ENCODE results near the gene RIPK4.

Gene RIPK4

GRCh38 chr21:41709965-41710822, 56.7 kb downstream of the RIPK4 start:
- no peak overlapping the region for H3K27ac ChIP-seq
- TF ChIP-seq, protein P1, sequence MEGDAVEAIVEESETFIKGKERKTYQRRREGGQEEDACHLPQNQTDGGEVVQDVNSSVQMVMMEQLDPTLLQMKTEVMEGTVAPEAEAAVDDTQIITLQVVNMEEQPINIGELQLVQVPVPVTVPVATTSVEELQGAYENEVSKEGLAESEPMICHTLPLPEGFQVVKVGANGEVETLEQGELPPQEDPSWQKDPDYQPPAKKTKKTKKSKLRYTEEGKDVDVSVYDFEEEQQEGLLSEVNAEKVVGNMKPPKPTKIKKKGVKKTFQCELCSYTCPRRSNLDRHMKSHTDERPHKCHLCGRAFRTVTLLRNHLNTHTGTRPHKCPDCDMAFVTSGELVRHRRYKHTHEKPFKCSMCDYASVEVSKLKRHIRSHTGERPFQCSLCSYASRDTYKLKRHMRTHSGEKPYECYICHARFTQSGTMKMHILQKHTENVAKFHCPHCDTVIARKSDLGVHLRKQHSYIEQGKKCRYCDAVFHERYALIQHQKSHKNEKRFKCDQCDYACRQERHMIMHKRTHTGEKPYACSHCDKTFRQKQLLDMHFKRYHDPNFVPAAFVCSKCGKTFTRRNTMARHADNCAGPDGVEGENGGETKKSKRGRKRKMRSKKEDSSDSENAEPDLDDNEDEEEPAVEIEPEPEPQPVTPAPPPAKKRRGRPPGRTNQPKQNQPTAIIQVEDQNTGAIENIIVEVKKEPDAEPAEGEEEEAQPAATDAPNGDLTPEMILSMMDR (conservative IDR thresholded peaks at IDR 0.05): no peak
- TF ChIP-seq ZFX (IDR thresholded peaks at IDR 0.05): no peak

DNA sequence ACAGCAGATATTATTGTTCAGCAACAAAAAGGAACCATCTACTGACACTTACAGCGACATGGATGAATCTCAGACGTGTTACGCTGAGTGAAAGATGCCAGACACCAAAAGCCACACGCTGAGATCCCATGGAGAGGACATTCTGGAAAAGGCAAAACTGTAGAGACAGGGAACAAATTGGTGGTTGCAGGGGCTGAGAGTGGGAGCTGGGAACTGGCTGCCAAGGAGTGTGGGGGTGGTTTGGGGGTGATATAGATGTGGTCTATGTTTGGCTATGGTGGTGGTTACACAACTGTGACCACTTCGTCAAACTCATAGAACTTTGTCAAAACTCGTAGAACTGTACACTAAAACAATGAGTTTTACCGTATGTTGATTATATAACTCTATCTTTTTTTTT, 57.7 kb downstream of the RIPK4 start:
- no peak overlapping the region for H3K27ac ChIP-seq

DNA sequence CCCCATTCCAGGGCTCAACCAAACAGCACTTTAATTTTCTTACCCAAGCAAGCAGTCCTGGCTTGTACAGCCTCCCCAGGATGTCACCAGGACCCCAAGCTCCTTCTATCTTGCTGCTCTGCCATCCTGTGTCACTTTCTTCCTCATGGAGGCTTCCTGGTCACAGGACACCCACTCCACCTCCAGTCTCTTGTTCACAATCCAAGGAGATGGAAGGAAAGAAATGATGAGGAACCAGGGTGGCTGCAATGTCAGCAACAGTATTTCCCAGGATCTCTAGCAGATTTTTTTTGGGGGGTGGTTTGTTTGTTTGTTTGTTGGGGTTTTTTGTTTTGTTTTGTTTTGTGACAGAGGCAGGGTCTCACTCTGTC, 58.9 kb downstream of the RIPK4 start:
- H3K27ac ChIP-seq: peak overlapping the region; percentile 74
- TF ChIP-seq, protein P1 (conservative IDR thresholded peaks at IDR 0.05): no peak
- TF ChIP-seq ZFX (IDR thresholded peaks at IDR 0.05): no peak

More for the DNA sequence above, 57.7 kb downstream of the RIPK4 start:
- no peak for TF ChIP-seq ZFX (IDR thresholded peaks at IDR 0.05)
- TF ChIP-seq, protein P1 (conservative IDR thresholded peaks at IDR 0.05): no peak

DNA sequence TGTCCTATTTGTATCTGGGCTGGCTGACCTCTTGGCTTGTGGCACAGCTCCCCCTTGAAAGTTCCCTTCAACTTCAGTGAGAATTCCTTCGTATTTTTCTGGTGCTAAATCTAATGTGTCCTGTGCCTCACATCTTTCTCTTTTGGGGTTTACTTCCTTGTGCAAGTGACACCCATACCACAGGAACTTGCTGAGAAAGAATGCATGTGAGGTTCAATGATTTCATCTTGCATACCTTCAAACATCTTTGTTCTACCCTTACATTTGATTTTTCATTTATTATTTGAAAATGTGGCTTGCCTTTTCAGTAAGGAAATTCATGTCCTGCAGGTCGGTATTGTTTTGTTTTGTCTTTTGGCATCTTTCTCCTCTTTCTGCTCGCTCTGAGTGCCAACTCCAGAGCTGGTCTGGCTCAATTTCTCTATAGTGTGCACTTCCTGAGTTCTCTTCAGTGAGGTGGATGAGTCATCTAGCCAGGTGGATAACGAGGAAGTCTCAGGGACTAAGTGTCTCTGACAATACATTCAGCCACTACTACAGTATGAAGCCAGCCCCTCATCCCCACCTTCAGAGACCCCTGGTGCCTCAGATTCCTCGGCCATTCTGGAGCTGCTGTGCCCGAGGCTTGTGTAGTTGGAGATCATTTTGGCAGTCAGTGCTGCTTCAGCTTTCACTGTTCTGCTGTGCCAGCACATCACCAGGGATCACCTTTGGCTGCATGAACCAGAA, 59.5 kb downstream of the RIPK4 start:
- H3K27ac ChIP-seq: peak overlapping the region; percentile 74
- no peak for TF ChIP-seq ZFX (IDR thresholded peaks at IDR 0.05)
- TF ChIP-seq, protein P1 (conservative IDR thresholded peaks at IDR 0.05): no peak

- H3K27ac ChIP-seq: peak overlapping the region; percentile 74
- TF ChIP-seq ZFX (IDR thresholded peaks at IDR 0.05): no peak
- TF ChIP-seq, protein P1 (conservative IDR thresholded peaks at IDR 0.05): no peak
Observed at GRCh38 chr21:41706678-41707077, 60.2 kb downstream of the RIPK4 start.

GRCh38 chr21:41706263-41706639, 60.6 kb downstream of the RIPK4 start:
- no peak for TF ChIP-seq ZFX (IDR thresholded peaks at IDR 0.05)
- TF ChIP-seq, protein P1 (conservative IDR thresholded peaks at IDR 0.05): no peak
- peak overlapping the region; percentile 74 for H3K27ac ChIP-seq
